Cerebellar cortex (tissue), 1 donor: ENCODE results near the gene CCDC188.
A peak's percentile ranks its signal among the peaks of the same experiment; 100 is the strongest.

Experiments used
- DNase-seq: peaks from one replicate; pipeline ENCODE4 v3.0.0-alpha.2; 2015; ENCODE audit warnings: low spot score

Gene CCDC188

GRCh38 chr22:20147237-20147988 is 3.4 kb downstream of the CCDC188 start:
- DNase-seq: no peak

- no peak for DNase-seq
These were observed 4.1 kb downstream of the CCDC188 start for GRCh38 chr22:20146777-20147176.

DNA sequence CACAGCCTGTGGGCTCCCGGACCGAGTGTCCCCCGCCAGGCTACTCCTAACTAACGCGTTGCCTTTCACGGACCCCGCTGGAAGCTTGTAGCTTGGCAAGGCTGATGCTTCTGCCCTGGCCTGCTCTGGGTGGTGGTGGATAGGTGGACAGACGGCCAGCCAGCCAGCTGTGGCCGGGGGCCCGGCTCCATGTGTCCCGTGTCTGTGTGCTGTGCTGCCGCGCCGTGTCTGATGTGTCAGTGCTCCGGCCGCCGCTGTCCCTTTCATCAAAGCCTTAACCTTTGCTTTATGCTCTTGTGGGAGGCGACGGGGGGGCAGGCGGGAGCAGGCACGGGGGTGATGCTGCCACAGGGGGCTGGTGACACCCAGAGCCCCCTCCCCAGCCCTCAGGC is 5.0 kb downstream of the CCDC188 start:
- no peak for DNase-seq

DNA sequence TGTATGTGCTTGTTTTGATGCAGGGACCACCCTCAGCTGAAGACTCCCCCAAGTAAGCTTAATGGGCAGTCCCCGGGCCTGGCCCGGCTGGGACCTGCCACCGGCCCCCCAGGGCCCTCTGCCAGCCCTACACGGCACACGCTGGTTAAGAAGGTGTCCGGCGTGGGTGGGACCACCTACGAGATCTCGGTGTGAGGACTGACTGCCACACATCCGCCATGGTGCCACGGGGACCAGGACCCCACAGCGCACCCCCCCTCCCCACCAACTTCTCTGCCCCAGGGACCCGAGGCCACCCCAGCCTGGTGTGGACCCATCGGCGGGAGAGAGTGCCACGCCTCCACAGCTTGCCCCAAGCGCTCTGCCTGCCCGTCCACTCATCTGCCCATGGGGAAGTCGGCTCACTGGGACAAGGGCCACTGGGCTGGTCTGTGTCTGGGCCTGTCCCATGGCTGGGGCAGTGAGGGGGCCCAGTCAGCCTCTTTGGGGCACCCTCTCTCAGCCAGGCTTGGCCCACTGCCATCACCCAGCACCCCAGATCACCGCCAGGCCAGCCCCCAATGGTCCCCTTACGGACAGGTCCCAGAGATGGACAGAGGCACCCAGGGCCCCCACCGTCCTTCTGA is 5.5 kb downstream of the CCDC188 start:
- DNase-seq: no peak

DNA sequence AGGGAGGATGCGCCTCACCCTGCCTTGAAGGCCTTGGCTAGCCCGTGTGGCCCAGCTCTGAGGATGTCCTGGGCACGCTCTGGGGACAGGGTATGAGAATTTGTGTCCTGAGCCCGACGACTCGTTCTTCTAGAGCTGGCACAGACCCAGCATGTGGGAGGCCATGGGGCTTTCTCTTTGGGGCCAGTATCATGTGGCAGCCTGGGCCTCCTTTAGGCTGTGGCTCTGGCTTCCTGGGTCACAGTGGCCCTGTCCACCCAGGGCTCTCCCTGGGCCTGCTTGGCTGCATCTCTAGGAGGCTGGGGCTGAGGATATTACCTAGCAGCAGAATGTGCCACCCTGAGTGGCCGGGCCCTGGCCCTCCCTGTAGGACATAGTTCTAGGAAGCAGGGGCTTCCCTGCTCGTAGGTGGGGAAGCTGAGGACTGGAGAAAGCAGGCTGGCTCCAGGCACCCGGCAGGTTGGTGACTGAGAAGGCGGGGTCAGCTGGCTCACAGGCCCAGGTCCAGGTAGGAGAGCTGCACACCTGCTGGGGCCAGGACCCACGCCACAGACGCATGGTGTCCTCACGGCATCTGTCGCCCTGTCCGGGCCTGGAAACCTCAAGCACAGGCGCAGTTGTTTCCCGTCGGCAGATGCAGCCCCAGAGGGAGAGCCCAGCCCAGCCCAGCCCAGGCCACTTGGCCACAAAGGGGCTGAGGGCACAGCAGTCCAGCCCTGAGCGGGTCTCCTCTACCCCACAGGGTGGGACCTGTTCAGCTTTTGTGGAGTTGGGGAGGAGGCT is 6.8 kb downstream of the CCDC188 start:
- DNase-seq: peak; percentile 68

- no peak for DNase-seq
These were observed 7.9 kb downstream of the CCDC188 start for GRCh38 chr22:20142711-20143621.

DNA sequence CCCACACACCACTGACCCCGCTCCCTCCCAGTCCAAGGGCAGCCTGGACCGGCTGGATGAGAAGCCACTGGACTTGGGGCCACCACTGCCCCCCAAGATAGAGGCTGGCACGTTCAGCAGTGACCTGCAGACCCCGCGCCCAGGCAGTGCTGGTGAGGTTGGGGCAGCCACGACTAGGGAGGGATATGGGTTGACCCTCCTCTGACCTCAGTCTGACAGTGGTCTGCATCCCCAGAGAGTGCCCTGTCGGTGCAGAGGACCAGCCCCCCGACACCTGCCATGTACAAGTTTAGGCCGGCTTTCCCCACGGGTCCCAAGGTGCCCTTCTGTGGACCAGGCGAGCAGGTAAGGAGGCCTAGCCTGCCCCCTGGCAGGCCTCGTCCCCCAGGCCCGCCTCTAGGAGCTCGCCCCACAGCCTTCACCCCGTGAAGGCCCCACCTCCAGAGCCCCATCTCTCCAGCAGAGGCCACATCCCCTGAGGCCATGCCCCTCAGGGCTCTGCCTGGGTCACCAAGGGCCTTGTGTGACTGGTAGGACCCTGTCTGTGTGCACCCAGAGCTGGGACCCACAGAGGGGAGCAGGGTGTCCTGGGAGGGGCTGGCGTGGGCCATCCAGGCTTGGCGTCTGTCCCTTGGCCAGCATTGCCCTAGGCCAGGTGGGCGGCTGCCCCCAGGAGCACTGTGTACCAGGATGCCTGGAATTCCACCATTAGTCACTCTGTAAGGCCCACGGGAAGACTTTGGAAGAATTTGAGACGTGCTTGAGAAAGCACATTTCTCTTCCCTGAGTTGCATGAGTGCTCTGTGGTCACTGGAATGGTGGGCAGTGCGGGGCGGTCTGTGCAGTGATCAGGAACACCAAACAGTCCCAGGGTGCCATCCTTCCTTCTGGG is 9.4 kb downstream of the CCDC188 start:
- DNase-seq: no peak

- no peak for DNase-seq
These were observed 10.3 kb downstream of the CCDC188 start for GRCh38 chr22:20140521-20140964.

GRCh38 chr22:20140107-20140445 is 10.8 kb downstream of the CCDC188 start:
- no peak for DNase-seq

- no peak for DNase-seq
These were observed 11.3 kb downstream of the CCDC188 start for GRCh38 chr22:20139391-20140106.

- DNase-seq: no peak
These were observed 12.0 kb downstream of the CCDC188 start for GRCh38 chr22:20138868-20139267.

DNA sequence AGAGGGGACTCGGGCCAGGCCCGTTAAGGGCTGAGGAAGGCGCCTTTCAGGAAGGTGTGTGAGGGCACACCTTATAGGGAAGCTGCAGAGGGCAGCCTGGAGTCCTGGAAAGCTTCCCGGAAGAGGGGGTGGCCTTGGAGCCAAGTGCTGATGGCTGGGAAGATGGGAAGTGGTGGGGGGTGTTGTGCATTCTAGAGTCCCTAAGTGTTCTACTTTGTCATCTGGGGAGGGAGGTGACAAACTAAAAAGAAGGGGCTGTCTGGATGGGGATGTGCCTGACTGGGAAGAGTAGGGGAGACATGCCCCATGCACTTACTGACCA is 12.5 kb downstream of the CCDC188 start:
- DNase-seq: no peak

GRCh38 chr22:20137671-20138416 is 13.0 kb downstream of the CCDC188 start:
- DNase-seq: no peak

DNA sequence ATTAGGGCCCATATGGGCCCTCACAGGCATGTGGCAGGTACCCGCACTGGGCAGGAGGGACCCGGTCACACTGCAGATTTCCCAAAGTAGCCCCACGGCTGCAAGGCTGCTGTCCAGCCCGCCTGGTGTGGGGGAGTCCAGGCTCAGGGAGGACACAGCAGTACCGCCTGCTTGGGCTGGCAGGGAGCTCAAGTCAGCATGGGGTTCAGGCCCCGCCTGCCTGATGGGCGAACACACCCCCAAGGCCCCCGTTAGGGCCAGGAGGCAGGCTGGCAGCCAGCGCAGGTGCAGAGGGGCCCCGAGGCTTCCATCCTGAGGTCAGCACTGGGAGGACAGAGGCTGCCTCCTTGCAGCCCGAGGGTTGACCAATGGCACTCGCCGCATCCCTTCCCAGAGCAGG is 13.7 kb downstream of the CCDC188 start:
- DNase-seq: no peak

GRCh38 chr22:20136603-20136873 is 14.3 kb downstream of the CCDC188 start:
- no peak for DNase-seq

- no peak for DNase-seq
These were observed 14.9 kb downstream of the CCDC188 start for GRCh38 chr22:20135806-20136602.

DNA sequence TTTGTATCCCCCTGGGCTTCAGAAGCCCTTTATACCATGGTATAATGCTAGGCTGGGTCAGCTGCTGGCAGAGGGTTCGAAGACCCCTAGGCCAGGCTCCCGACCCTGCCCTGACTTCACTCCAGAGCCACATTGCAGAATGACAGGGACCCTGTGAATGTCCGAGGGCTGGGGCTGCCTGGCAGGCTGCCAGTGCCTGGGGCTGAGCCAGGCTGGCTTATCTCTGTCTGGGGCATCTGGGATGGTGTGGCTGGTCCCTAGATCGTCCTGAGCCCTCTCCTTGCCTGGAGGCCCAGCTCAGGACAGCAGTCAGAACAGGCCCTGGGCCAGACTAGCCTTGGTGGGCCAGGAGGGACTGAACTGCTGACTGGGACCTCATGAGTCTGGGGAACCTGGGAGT is 15.6 kb downstream of the CCDC188 start:
- DNase-seq: no peak

GRCh38 chr22:20133930-20134549 is 16.8 kb downstream of the CCDC188 start:
- no peak for DNase-seq
